HG02759 (cell line): ENCODE data around the gene FTH1.
"Not testable (repeated sequence)": the region's sequence is repeated elsewhere in the genome, so short reads cannot be mapped to it uniquely, and the experiment has no call there.

ENCODE experiments used
- ATAC-seq: cut with Tn5 transposase; IDR thresholded peaks from one replicate; pipeline ENCODE4 v1.9.1; 2021; ENCODE audit warnings: mild to moderate bottlenecking, moderate library complexity; ENCODE audit not compliant: unreplicated experiment

FTH1 gene

DNA sequence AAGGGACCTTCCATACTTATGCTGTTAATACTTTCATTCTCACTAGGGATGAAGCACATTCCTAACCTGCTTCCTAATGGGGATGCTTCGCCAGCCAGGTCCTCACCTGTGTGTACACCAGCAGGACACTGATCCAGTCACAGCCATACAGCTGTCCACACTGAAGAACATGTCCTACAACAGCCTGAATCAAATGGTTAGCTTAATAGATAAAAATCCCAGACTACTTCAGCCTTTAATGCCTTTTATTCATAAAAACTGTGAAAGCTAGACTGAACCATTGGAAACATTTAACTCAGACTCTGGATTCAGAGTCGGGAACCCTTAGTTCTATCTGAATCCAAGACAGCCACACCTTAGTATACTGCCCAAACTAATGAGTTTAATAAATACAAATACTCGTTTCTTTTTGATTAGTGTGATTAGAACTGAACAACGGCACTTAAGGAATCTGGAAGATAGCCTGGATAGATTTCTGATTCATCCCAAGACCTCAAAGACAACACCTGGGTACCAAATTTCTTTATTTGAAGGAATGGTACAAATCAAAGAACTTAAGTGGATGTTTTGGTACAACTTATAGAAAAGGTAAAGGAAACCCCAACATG, 3.3 kb downstream of the FTH1 start:
- no peak for ATAC-seq

DNA sequence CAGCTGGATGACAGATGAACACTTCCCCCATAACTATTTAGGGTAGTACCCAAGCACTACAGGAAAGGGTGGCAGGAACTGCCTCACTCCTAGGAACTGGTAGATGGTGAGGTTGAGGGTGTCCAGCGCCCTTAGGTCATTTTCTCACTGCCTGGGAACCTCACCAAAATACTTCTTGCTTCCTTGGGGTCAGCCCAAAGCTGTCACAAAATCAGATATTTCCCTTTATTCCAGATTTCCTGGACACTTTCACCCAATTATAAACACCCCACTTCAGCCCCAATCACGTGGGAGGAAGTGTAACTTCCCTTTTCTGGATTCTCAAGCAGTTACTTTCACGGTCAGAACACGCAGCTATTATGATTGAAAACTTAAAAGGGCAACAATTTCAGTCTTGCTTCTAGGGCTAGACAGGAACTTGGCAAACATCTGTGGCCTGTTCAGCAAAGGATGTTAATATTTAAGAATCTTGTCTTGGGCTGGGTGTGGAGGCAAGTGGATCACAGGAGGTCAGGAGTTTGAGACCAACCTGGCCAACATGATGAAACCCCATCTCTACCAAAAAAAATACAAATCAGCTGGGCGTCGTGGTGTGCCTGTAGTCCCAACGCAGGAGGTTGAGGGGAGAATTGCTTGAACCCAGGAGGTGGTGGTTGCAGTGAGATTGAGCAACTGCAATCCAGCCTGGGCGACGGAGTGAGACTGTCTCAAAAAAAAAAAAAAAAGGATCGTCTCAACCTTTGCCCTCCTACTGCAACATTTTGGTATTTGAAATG, 4.0 kb downstream of the FTH1 start:
- ATAC-seq, result no peak

DNA sequence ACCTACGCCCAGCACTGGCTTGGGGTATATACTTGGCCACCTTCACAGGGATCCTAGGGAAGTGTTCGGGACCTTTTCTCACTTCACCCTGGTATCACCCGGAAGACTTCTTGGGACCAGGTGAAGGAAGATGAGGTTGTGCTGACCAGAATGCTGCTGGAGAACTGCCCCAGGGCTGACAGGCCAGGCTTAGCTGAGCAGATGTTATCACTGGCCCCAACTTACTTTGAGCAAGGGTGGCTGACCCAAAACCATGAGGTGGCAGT, 4.5 kb downstream of the FTH1 start:
- ATAC-seq, result no peak

DNA sequence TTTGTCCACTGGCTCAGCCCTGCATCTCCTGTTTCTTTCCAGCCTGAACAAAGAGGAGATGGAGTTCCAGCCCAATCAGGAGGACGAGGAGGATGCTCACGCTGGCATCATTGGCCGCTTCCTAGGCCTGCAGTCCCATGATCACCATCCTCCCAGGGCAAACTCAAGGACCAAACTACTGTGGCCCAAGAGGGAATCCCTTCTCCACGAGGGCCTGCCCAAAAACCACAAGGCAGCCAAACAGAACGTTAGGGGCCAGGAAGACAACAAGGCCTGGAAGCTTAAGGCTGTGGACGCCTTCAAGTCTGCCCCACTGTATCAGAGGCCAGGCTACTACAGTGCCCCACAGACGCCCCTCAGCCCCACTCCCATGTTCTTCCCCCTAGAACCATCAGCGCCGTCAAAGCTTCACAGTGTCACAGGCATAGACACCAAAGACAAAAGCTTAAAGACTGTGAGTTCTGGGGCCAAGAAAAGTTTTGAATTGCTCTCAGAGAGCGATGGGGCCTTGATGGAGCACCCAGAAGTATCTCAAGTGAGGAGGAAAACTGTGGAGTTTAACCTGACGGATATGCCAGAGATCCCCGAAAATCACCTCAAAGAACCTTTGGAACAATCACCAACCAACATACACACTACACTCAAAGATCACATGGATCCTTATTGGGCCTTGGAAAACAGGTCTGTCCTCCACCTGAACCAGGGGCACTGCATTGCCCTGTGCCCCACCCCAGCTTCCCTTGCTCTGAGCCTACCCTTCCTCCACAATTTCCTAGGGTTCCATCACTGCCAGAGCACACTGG, 5.0 kb downstream of the FTH1 start:
- ATAC-seq, result no peak

DNA sequence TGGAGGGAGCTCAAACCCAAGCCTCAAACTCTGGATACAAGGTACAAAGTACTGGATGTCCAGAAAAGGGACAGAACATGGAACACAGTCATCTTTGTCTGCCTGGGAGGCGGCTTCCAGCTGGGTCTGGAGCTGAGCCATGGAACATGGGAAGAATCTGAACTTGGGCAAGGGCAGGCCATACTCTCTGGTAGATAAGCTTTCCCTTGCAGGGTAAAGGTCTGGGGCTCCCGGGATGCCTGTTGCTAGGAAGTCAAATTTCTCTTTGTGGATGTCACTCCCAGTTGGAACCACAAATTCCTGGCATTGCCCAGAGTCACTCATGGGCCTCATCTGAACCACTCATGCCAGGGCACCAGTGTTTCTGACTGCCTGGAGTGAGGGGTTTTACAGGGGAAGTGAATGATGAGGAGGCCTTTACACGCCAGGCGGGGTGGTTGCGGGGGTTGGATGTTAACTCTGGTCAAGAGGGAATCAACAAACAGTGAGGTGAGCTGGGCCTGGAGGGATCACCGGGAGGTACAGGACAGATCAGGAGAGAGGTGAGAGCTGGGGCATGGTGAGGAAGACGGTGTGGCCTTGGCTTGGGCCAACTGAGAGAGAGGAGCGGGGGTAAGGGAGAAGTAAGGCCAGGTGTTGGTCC, 5.7 kb downstream of the FTH1 start:
- ATAC-seq, result no peak

DNA sequence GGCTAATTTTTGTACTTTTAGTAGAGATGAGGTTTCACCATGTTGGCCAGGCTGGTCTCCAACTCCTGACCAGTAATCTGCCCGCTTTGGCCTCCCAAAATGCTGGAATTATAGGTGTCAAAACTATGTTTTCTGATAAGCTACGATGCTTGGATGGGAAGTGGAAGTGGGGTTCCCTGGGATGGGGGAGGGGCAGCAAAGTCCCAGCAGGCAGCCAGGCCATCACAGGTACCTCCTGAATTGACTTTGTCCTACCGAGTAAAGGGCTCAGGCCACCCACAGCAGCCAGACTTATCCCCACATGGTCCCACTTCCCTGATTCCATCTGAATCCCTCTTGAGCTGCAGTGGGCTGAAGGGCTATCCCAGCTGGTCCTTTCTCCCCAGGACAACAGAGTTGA, 6.9 kb downstream of the FTH1 start:
- ATAC-seq, result no peak

DNA sequence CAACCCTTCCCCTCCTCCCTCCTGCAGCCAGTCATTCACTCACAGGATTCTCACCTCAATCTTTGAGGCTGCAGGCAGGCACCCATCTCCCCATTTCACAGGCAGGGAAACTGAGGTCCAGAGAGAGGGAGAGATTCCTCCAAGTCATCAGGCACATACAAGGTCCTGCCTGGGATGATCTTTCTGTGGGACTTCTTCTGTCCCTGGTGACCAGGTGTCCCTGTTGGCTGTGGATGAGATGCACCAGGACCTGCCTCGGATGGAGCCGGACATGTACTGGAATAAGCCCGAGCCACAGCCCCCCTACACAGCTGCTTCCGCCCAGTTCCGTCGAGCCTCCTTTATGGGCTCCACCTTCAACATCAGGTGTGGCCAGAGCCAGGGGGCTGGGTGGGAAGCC, 7.8 kb downstream of the FTH1 start:
- ATAC-seq, result no peak

DNA sequence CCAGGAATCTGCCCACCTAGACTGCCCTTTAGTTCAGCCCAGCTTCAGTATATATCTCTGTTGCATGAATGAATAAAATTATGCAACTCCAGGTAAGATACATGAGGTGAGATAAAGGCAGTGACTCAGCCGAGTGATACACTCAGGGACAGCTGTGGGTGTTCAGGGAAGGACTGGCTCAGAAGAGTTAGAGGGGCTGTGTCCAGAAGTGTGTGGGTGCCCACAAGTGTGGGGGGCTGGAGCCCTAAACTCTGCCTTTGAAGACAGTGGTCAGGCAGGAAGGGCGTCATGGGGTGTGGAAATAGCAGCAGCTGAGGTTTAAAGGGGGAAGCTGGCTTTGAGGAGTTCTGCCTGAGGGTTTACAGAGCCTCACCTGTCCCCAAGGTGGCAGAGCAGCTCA, 8.3 kb downstream of the FTH1 start:
- no peak for ATAC-seq

DNA sequence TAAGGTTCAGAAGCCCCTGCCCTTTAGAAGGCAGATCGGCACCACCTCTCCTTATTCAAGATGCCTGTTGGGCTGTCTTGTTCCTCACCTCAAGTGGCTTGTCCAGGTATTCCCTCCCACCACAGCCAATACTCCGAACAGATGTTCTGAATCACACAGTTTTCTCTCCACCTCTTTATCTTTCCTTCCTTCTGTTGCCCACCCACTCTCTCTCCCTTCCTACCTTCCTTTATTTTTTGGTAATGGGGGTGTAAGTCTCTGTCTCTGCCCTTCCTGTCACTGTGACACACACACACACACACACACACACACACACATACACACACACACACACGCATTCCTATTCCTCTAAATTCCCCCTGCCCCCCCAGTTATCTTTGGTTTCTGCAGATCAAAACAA, 8.8 kb downstream of the FTH1 start:
- no peak for ATAC-seq

DNA sequence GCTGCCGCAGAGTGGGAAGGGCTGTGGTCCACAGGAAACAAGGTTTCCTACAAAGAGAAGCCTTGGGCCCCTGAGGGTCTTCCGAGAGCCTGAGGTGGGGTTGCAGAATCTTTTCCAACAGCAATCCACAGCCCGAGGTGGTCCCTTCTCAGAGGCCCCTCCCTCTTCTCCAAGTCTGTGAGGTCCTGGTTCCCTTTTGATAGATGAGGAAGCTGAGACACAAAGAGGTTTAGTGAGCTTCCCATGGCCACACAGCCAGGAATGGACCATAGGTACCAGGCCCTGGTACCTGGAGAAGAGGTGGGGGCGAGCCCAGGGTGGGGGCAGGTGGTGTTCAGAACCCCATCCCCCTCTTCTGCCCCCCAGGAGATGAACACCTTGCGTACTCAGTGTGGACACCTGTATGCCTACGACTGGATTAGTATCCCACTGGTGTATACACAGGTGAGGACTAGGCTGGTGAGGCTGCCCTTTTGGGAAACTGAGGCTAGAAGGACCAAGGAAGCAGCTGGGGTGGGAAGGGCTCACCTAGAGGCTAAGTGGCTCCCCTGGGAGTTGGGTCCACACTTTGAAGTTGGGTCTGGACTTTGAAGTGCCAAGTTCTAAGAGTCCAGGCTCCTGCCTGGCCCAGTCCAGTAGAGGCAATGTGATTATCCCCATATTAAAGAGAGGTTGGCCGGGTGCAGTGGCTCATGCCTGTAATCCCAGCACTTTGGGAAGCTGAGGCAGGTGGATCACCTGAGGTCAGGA, 10.2 kb downstream of the FTH1 start:
- ATAC-seq, result no peak

DNA sequence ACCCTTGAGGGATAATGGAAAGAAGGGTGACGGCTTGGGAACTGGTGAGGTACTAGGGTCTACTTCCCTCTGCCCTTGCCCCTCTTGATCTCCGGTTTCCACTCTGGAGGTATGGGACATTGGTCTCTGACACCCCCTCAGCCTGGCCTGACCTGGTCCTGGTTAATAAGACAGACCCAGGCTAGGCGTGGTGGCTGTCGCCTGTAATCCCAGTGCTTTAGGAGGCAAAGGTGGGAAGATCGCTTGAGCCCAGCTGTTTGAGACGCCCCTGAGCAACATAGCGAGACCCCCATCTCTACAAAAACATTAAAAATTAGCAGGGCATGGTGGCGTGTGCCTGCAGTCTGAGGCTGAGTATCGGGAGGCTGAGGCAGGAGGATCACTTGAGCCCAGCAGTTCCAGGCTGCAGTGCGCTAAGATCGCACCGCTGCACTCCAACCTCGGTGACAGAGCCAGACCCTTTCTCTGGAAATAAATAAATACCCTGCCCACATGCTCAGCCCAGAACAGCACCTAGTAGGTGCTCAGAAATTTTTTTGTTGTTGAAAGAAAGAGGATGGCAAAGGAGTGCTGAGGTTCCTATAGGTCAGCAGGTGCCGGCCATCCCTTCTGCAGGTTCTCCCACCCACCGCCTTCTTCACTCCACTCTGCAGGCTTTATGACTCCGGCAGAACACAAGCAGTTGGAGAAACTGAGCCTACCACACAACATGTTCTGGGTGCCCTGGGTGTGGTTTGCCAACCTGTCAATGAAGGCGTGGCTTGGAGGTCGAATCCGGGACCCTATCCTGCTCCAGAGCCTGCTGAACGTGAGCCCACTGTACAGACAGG, 11.0 kb downstream of the FTH1 start:
- no peak for ATAC-seq

DNA sequence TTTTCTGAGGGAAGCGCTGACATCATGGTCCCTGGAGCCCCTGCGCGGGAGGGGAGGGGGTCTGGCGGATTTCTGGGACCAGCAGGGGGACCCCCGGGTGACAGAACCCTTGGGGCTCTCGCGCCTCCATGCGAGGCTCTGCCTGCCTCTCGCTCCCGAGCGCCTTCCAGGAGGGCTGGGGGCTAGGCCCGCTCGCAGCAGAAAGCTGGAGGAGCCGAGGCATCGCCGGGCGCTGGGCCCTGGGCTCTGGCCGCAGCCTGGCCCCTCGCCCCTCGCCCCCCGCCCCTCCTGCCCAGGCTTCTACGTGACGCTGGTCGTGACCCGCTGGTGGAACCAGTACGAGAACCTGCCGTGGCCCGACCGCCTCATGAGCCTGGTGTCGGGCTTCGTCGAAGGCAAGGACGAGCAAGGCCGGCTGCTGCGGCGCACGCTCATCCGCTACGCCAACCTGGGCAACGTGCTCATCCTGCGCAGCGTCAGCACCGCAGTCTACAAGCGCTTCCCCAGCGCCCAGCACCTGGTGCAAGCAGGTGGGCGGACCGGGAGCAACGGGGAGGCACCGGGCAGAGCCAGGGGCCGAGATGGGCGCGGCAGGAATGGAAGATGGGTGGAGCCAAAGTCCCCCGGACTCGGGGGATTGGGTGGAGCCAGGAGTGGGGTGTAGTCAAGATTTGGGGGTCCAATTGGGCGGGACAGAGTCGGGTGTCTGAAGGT, 11.9 kb downstream of the FTH1 start:
- no peak for ATAC-seq

DNA sequence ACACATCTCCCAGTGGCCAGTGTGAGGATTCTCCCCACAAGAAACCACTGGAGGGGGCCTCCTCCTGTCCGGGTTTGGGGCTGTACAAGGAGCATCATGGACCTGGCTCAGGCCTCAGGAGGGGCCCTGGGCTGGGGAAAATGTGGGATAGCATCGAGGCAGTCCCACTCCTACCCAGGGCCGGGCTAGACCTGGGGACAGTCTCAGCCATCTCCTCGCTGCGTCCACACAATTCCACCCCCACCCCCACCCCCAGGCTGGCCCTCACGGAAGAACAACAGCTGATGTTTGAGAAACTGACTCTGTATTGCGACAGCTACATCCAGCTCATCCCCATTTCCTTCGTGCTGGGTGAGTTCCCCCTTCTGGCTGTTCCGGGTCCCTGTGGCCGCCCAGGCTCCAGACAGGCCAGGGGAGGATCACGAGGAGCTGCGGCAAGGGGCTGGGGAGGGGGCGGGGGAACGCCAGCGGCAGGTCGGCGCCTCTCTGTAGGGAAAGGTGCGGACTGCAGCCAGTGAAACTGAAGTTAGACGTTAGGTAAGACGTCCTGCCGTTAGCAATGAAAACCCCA, 12.5 kb downstream of the FTH1 start:
- ATAC-seq, result no peak

DNA sequence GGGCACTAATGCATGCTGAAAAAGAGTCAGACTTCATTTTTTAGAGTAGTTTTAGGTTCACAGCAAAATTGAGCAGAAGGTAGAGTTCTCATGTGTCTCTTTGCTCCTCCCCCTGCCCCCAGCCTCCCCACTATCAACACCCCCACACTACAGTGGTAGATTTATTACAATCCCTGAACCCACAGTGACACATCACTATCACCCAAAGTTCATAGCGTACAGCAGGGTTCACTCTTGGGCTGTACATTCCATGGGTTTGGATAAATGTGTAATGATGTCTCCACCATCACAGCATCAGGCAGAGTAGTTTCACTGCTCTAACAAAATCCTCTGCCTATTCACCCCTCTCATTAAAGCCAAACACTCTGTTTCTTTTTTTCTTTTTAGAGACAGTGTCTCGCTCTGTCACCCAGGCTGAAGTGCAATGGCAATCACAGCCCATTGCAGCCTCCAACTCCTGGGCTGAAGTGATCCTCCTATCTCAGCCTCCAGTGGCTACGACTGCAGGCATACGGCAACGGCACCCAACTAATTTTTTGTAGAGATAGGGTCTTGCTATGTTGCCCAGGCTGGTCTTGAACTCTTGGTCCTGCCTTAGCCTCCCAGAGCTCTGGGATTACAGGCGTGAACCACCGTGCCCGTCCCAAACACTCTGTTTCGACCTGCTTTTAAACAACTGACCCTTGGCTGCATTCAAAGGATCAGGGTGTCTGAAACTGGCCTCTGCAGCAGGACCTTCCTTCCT, 13.2 kb downstream of the FTH1 start:
- no peak for ATAC-seq

DNA sequence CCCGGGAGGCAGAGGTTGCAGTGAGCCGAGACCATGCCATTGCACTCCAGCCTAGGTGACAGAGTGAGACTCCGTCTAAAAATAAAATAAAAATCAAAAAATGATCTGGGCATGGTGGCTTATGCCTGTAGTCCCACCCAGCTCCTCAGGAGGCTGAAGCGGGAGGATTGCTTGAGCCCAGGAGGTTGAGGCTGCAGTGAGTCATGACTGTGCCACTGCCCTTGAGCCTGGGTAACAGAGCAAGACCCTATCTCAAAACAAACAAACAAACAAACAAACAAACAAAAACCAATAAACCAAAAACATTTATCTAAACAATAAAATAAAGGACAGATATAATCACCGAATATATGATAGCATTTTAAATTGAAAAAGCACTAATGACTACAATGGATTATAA, 13.8 kb downstream of the FTH1 start:
- ATAC-seq, result not testable (repeated sequence)

DNA sequence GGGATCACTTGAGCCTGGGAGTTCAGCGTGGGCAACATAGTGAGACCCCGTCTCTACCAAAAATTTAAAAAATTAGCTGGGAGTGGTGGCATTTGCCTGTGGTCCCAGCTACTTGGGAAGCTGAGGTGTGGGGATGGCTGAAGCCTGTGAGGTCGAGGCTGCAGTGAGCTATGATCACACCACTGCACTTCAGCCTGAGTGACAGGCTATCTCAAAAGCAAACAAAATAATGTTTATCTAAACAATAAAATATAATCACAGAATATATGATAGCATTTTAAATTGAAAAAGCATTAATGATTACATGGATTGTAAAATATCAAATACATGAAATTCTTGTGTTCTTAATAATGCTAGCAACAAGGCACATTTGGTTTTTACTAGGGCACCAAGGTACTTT, 14.6 kb downstream of the FTH1 start:
- ATAC-seq, result no peak

DNA sequence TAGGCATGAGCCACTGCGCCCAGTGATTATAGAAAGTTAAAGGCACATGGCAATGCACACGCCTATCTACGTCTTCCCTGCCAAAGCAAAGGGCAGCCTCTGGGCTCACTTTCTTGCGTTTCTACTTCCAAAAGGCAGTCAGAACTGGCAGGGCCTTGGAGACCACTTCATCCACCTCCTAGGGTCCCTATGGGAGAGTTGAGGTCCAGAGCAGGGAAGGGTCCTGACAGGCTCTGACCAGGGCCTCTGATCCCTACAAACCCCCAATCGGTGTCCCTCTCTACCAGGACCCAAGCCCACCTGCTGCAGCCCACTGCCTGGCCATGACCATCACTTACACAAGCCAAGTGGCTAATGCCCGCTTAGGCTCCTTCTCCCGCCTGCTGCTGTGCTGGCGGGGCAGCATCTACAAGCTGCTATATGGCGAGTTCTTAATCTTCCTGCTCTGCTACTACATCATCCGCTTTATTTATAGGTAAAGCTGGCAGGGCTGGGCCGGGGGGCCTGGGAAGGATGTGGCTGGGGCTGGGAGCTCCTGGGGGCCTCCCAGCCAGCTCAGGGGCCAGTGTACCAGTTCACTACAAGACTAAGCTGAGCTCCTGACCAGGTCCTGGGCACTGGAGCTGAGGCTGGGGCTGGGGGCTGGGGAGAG, 15.8 kb downstream of the FTH1 start:
- ATAC-seq, result no peak

DNA sequence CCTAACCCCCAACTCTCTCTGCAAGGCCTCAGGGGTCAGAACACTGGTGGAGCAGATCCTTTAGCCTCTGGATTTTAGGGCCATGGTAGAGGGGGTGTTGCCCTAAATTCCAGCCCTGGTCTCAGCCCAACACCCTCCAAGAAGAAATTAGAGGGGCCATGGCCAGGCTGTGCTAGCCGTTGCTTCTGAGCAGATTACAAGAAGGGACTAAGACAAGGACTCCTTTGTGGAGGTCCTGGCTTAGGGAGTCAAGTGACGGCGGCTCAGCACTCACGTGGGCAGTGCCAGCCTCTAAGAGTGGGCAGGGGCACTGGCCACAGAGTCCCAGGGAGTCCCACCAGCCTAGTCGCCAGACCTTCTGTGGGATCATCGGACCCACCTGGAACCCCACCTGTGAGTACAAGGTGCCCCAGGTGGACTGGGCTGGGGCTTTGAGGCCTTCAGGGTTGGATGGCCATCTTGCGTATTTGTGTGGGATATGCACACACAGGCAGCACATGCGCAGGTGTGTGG, 17.3 kb downstream of the FTH1 start, which contains the start of gene BEST1:
BEST1 (plus strand) TSS at position 317 of the 513 bp plus-strand sequence. CDS start 1,456 bp downstream, outside the sequence.
- ATAC-seq, result no peak
